Measurements from ENCODE around the gene SH2D2A.

SH2D2A gene

GRCh38 chr1:156846643-156847042, 30.0 kb upstream of the SH2D2A start:
- H3K4me3 ChIP-seq (ENCODE audit: low read length, poor library complexity, severe bottlenecking) = no peak overlapping the region
- TF ChIP-seq CTCF (conservative IDR thresholded peaks at IDR 0.05; ENCODE audit: low read length) (no peak), EZH2phosphoT487 (IDR thresholded peaks at IDR 0.05; ENCODE audit: borderline replicate concordance) (no peak)
- no peaks in the 10 kb centered on the region for H3K4me1 ChIP-seq (ENCODE audit: insufficient read depth, low read length, poor library complexity, severe bottlenecking)
- H3K4me2 ChIP-seq (ENCODE audit: low read depth, low read length, poor library complexity, severe bottlenecking) = no peak overlapping the region
- H3K36me3 ChIP-seq (ENCODE audit: insufficient read depth, low read length) = no peaks in the 10 kb centered on the region
- no peak overlapping the region for H3K9ac ChIP-seq (ENCODE audit: low read depth, low read length, poor library complexity, severe bottlenecking)
- H3K9me3 ChIP-seq (ENCODE audit: insufficient read depth, low read depth, low read length) = no peaks in the 10 kb centered on the region
- no peak overlapping the region for H2AFZ ChIP-seq (ENCODE audit: low read length)
- H3F3A ChIP-seq (ENCODE audit: low read depth) = no peaks in the 10 kb centered on the region
- no peaks in the 10 kb centered on the region for H3K9me2 ChIP-seq (replicated peaks; ENCODE audit: low read depth, low read length)
- no peaks in the 10 kb centered on the region for H3K27me3 ChIP-seq (ENCODE audit: insufficient read depth, low read length, poor library complexity, severe bottlenecking)
- no peaks in the 10 kb centered on the region for H3K79me2 ChIP-seq (ENCODE audit: insufficient read depth, low read length)
- no peaks in the 10 kb centered on the region for H4K20me1 ChIP-seq (ENCODE audit: insufficient read depth, low read length, poor library complexity, severe bottlenecking)

- H2AFZ ChIP-seq (ENCODE audit: low read length) = no peak overlapping the region
- no peaks in the 10 kb centered on the region for H3K27me3 ChIP-seq (ENCODE audit: insufficient read depth, low read length, poor library complexity, severe bottlenecking)
- H4K20me1 ChIP-seq (ENCODE audit: insufficient read depth, low read length, poor library complexity, severe bottlenecking) = no peaks in the 10 kb centered on the region
- no peaks in the 10 kb centered on the region for H3K9me3 ChIP-seq (ENCODE audit: insufficient read depth, low read depth, low read length)
- H3K9me2 ChIP-seq (replicated peaks; ENCODE audit: low read depth, low read length) = no peaks in the 10 kb centered on the region
- no peak for TF ChIP-seq EZH2phosphoT487 (IDR thresholded peaks at IDR 0.05; ENCODE audit: borderline replicate concordance)
- TF ChIP-seq CTCF (conservative IDR thresholded peaks at IDR 0.05; ENCODE audit: low read length) = no peak
- no peaks in the 10 kb centered on the region for H3F3A ChIP-seq (ENCODE audit: low read depth)
- H3K79me2 ChIP-seq (ENCODE audit: insufficient read depth, low read length) = no peaks in the 10 kb centered on the region
- H3K4me2 ChIP-seq (ENCODE audit: low read depth, low read length, poor library complexity, severe bottlenecking) = no peak overlapping the region
- no peaks in the 10 kb centered on the region for H3K4me1 ChIP-seq (ENCODE audit: insufficient read depth, low read length, poor library complexity, severe bottlenecking)
- no peak overlapping the region for H3K4me3 ChIP-seq (ENCODE audit: low read length, poor library complexity, severe bottlenecking)
- no peaks in the 10 kb centered on the region for H3K36me3 ChIP-seq (ENCODE audit: insufficient read depth, low read length)
- no peak overlapping the region for H3K9ac ChIP-seq (ENCODE audit: low read depth, low read length, poor library complexity, severe bottlenecking)
These were observed 29.4 kb upstream of the SH2D2A start for GRCh38 chr1:156845953-156846545.

DNA sequence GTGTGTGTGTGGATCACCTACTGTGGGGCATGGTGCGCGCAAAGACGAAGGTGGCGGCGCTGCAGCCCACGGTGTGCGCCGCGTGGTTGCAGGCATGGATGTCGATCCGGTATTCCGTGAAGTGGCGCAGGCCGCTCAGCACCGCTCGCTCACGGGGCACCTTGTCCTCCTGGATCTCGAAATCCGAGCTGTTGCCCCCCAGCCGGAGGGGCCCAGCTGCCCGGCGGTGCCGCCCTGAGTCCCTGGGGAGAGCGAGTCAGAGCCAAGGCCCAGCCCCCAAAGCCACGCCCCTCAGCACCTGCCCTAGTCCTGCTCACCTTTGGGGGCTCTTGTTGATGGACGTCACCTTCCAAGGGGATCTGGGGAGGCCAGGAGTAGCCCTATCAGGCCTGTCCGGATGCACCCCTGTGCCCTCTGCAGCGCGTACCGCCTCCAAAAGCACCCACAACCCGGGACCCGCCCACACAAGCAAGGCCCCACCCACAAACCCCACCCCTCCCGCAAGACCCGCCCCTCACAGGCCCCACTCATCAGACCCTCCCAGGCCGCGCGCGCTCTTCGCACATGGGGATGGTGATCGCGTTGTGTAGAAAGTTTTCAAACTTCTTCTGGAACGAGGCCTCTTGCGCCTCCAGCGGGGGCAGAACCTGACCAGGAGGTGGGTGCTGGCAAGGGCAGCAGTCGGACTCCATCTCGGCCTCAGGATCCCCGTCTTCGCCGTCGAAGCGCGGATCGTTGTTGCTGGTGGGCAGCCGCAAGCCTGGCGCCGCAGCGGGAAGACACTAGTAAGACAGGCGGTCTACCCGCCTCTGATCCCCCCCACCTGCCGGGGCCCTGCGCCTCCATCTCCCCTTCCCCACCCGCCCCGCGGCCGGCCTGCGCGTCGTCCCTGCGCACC, 28.7 kb upstream of the SH2D2A start:
- no peak overlapping the region for H2AFZ ChIP-seq (ENCODE audit: low read length)
- no peak overlapping the region for H3K9ac ChIP-seq (ENCODE audit: low read depth, low read length, poor library complexity, severe bottlenecking)
- H3K4me1 ChIP-seq (ENCODE audit: insufficient read depth, low read length, poor library complexity, severe bottlenecking) = no peaks in the 10 kb centered on the region
- no peaks in the 10 kb centered on the region for H3K36me3 ChIP-seq (ENCODE audit: insufficient read depth, low read length)
- no peaks in the 10 kb centered on the region for H3K79me2 ChIP-seq (ENCODE audit: insufficient read depth, low read length)
- no peaks in the 10 kb centered on the region for H4K20me1 ChIP-seq (ENCODE audit: insufficient read depth, low read length, poor library complexity, severe bottlenecking)
- H3F3A ChIP-seq (ENCODE audit: low read depth) = no peaks in the 10 kb centered on the region
- no peaks in the 10 kb centered on the region for H3K9me2 ChIP-seq (replicated peaks; ENCODE audit: low read depth, low read length)
- no peak overlapping the region for H3K4me2 ChIP-seq (ENCODE audit: low read depth, low read length, poor library complexity, severe bottlenecking)
- H3K9me3 ChIP-seq (ENCODE audit: insufficient read depth, low read depth, low read length) = no peaks in the 10 kb centered on the region
- H3K4me3 ChIP-seq (ENCODE audit: low read length, poor library complexity, severe bottlenecking) = no peak overlapping the region
- TF ChIP-seq CTCF (conservative IDR thresholded peaks at IDR 0.05; ENCODE audit: low read length) = no peak
- no peak for TF ChIP-seq EZH2phosphoT487 (IDR thresholded peaks at IDR 0.05; ENCODE audit: borderline replicate concordance)
- H3K27me3 ChIP-seq (ENCODE audit: insufficient read depth, low read length, poor library complexity, severe bottlenecking) = no peaks in the 10 kb centered on the region
